CD4-positive, alpha-beta T cell treated with Interleukin-21 for 1 hour (primary cell): ENCODE data around the gene MYH10.

ENCODE experiments used
- DNase-seq: peaks from one replicate; pipeline ENCODE4 v3.0.0-alpha.2; 2020

The MYH10 gene

GRCh38 chr17:8602679-8603078 is 27.8 kb downstream of the MYH10 start:
- no peak for DNase-seq

DNA sequence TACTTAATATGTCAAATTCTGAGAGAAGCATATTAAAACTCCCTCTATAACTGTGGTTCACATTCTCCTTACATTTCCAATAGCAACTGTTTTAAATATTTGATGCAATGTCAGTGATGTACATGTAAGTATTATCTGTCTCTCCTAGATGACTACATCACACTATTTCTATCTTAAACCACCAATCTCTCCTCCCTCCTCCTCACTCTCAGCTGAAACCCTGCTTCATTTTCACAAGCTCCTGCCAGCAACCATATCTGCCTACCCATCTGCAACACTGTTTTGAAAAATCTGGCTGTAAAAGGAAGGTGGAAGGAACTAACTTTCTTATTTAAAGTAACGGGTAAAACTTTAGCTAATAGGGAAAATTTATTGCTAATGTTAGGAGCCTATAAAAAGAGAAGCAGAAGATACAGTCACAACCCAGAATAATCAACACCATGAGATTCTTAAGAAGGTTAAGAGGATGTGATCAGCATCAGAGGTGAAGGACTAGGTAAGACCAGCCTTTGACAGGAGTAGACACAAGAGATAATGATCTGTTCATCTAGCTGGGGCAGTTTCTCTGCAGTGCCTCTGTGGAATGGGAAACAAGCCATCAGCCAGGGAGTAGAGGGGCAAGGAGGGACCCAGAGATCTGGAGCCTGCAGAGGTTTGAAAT is 31.0 kb downstream of the MYH10 start:
- no peak for DNase-seq

GRCh38 chr17:8598913-8599312 is 31.6 kb downstream of the MYH10 start:
- DNase-seq: no peak

DNA sequence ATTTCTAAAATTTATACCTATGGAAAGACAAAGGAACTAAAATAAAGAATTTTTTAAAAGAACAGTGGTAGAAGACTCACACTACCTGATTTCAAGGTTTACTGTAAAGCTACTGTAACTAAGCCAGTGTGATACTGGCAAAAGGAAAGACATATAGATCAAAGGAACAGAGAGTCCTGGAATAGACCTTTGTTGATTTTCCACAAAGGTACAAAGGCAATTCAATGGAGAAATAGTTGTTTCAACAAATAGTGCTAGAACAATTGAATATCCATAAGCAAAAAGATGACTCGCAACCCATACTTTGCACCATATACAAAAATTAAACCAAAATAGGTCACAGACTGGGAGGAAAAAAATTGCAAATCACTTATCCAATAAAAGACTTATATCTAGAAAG is 36.7 kb downstream of the MYH10 start:
- DNase-seq: no peak

- DNase-seq: no peak
These were observed 37.2 kb downstream of the MYH10 start for GRCh38 chr17:8593276-8593675.

GRCh38 chr17:8588877-8589554 is 41.5 kb downstream of the MYH10 start:
- no peak for DNase-seq

- no peak for DNase-seq
These were observed 43.8 kb downstream of the MYH10 start for GRCh38 chr17:8586766-8587165.

DNA sequence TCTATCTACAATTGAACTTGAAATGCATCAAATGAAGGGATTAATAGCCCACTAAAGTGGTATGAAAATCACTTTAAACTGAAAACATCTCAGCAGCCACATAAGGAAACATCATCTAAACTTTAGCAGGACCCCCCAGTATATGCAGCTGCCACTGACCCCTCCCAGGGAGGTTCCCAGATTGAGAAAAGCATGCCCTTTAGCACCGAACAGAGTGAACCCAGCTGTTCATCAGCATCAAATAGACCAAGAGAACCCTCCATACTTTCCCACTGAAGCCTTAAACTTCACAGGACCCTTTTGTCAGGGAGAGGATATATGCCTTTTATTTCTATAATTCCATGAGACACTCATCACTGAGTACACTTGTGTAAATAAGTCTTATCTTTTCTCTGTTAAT is 44.6 kb downstream of the MYH10 start:
- DNase-seq: no peak

DNA sequence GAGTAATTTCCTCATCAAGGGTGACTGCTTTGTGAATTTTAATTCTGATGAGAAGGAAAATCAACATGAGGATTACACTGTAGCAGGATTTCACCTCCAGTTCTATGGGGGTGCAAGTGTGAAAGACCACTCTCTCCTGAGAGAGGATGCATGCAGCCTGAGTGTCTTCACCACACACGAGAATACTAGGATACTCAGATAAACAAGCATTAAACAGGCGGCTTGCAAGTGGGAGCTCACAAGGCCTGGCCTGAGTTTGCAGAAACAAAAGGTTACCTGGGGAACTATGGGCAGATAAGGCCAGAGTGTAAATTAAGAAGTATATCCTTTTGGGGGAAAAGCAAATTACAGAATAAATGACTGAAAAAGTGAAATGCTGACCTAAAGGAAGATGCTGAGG is 46.6 kb downstream of the MYH10 start:
- no peak for DNase-seq

- DNase-seq: no peak
These were observed 49.4 kb downstream of the MYH10 start for GRCh38 chr17:8580952-8581658.

GRCh38 chr17:8577868-8578267 is 52.7 kb downstream of the MYH10 start:
- DNase-seq: no peak

GRCh38 chr17:8576559-8577294 is 53.8 kb downstream of the MYH10 start:
- no peak for DNase-seq

- DNase-seq: no peak
These were observed 55.8 kb downstream of the MYH10 start for GRCh38 chr17:8574687-8575086.

- DNase-seq: peak; percentile 4
These were observed 57.8 kb downstream of the MYH10 start for GRCh38 chr17:8572764-8573163.

GRCh38 chr17:8563981-8564602 is 66.4 kb downstream of the MYH10 start:
- no peak for DNase-seq

GRCh38 chr17:8563024-8563776 is 67.3 kb downstream of the MYH10 start:
- no peak for DNase-seq

- no peak for DNase-seq
These were observed 72.4 kb downstream of the MYH10 start for GRCh38 chr17:8558144-8558543.

- DNase-seq: no peak
These were observed 73.2 kb downstream of the MYH10 start for GRCh38 chr17:8557176-8557806.

DNA sequence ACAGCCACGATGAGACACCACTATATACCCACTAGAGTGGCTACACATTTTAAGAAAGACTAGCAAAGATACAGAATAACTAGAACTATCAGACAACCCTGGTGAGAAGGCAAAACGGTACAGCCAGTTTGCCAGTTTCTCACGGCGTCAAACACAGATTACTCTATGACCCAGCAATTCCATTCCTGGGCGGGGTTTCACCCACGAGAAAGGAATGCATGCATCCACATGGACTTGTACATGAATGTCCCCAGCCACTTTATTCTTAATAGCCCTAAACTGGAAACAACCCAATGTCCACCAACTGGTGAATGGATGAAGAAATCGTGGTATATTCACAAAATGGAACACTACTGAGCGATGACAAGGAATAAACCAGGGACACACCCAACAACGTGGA is 74.5 kb downstream of the MYH10 start:
- DNase-seq: no peak

GRCh38 chr17:8555062-8555461 is 75.5 kb downstream of the MYH10 start:
- DNase-seq: no peak

- no peak for DNase-seq
These were observed 77.8 kb downstream of the MYH10 start for GRCh38 chr17:8552577-8553320.
